Measurements from ENCODE around the gene AIF1.
A peak's percentile ranks its signal among the peaks of the same experiment; 100 is the strongest.

The AIF1 gene

DNA sequence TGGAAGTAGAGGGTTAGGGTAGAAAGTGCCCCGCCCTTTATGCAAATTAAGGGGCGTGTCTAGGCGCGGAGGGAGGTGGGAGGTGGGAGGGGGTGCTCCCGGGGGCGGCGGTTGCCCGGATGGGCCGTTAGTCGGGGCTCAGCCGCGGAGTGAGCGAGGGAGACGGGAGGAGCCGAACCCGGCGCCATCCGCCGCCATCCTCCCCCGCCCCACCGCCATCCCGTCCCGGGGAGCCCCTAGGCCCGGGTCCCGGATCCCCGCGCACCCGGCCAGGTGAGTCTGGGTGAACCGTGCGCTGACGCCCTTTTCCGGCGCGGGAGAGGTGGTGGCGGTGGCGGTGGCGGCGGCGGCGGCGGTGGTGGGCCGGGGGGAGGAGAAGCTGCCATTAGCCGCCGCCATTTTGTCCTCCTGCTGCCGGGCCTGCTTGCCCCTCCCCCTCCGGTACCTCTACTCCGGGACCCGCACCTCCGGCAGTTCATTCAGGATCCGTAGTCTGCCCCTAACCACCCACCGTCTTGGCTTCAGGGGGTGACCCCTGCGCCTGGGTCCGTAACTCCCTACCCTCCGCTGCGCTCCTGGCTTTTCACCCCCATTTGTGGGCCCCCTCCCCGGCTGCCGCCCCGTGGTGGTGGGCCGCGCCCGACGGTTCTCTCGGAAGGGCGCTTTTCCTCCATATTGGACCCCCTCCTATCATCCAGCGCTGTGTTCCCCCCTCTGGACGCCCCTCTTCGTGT lies 5.7 kb downstream of the AIF1 start, which contains the start of gene PRRC2A:
Gene PRRC2A, plus strand, starts transcription at position 130 of the 734 bp plus-strand sequence. CDS start 2,075 bp downstream, outside the sequence.
- peak; percentile 74 for DNase-seq (ENCODE audit: low spot score)

DNA sequence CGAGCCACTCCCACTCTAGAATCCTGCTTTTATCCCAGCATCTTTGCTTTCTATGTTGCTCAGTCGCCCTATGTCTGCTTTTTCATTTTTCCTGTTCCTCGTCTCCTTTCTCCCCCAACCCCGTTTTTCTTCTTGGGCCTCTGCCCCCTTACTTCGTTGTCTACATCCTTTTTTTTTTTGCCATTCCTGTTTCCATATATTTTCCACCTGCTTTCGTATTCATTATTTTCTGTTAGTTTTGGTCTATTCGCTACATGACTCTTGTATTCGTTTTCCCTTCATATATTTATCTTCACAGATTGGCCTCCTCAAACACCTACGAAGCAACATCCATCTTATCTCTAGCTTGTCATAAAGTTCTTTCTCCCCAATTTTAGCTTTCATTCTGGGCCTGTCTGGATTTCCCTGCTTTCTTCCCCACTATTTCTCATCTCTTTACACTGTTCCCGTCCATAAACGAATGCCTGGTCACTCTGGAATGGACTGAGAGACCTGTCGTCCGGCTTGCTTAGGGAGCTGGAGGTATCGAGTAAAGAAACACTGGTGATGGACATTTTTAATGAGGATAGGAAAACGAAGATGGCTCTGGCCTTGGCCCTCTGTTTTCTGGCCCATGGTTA lies 6.4 kb downstream of the AIF1 start:
- DNase-seq (ENCODE audit: low spot score), result no peak

DNA sequence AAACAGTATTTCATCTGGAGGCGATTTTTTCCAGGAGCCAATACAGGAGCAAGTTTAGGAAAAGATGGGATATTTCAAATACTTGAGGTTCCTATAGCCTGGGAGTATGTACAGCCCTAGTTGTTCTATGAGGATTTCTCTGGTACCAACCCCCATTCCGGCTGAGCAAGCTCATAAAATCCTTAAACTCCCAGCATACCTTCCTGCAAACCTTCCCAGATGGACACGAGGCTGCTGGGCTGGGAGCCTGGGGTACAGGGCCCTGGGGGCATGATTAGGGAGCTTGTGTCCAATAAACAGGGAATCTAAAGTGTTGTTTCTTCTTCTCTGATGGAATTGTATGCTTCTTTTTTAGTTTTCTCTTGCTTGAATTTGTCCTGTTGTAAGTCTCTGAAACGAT lies 7.0 kb downstream of the AIF1 start:
- no peak for DNase-seq (ENCODE audit: low spot score)

DNA sequence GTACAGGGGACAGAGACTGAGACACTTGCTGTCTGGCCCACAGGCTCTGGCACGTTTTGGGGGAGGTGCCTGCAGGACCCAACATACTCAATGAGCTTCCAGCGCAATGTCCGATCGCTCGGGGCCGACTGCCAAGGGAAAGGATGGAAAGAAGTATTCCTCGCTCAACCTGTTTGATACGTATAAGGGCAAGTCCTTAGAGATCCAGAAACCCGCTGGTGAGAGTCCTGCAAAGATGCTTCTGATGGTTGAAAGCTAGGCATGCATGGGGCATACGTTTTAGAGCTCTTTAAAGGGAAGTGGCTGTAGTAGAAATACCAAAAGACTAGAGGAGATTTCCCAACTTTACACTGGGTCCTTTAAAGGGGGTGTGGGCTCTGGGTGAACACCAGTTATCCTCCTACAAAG lies 7.7 kb downstream of the AIF1 start:
- no peak for DNase-seq (ENCODE audit: low spot score)

DNA sequence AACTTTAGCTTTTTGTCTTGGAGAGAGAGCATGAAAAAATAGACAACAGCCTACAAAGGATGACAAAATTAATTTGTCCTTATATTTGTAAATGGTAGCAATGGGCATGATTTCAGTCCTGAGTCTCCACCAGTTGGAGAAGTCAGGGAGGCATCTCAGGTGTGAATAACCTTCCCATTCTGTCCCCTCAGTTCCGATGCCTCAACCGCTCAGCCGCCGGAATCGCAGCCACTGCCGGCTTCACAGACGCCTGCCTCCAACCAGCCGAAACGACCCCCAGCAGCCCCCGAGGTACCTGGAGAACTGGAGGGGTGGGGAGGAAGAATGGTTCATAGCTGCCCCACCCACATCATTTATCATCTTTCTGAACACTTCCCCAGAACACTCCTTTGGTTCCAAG lies 9.0 kb downstream of the AIF1 start:
- DNase-seq (ENCODE audit: low spot score), result no peak

DNA sequence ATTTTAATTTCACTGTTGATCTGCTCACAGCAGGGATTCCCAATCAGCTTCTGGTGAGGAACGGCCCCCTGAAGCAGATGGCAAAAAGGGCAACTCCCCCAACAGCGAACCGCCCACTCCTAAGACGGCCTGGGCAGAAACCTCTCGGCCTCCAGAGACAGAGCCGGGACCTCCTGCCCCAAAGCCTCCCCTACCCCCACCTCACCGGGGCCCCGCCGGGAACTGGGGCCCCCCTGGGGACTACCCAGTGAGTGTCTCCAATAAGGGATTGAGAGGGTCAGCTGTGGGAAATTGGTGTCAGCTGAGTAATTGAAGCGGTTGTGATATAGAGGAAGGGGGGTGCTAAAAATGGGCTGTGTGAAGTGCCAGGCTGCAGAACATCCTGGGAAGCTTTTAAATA lies 11.9 kb downstream of the AIF1 start:
- no peak for DNase-seq (ENCODE audit: low spot score)

DNA sequence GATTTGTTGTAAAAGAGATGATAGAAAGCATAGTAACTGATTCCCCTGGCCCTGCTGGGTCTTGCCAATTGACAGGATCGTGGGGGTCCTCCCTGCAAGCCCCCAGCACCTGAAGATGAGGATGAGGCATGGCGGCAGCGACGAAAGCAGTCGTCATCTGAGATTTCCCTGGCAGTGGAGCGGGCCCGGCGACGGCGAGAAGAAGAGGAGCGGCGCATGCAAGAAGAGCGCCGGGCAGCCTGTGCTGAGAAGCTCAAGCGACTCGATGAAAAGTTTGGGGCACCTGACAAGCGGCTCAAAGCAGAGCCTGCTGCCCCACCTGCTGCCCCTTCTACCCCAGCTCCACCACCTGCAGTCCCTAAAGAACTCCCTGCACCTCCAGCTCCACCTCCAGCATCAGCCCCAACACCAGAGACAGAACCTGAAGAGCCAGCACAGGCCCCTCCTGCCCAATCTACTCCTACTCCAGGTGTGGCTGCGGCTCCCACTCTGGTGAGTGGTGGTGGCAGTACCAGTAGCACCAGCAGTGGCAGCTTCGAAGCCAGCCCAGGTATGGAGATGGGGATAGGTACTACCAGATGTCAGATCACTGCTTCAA lies 12.8 kb downstream of the AIF1 start:
- DNase-seq (ENCODE audit: low spot score), result no peak

DNA sequence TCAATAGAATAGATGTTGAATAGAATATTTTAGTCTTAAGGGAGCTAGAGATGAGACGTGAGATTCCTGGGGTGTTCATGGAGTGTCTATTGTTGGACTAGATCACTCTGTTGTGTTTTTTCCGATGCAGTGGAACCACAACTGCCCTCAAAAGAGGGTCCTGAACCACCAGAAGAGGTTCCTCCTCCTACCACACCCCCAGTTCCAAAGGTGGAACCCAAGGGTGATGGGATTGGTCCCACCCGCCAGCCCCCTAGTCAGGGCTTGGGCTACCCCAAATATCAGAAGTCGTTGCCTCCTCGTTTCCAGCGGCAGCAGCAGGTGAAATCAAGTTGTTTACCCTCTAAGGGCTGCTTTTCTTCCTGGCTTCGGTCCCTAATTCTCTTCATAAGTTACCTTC lies 14.0 kb downstream of the AIF1 start:
- no peak for DNase-seq (ENCODE audit: low spot score)

DNA sequence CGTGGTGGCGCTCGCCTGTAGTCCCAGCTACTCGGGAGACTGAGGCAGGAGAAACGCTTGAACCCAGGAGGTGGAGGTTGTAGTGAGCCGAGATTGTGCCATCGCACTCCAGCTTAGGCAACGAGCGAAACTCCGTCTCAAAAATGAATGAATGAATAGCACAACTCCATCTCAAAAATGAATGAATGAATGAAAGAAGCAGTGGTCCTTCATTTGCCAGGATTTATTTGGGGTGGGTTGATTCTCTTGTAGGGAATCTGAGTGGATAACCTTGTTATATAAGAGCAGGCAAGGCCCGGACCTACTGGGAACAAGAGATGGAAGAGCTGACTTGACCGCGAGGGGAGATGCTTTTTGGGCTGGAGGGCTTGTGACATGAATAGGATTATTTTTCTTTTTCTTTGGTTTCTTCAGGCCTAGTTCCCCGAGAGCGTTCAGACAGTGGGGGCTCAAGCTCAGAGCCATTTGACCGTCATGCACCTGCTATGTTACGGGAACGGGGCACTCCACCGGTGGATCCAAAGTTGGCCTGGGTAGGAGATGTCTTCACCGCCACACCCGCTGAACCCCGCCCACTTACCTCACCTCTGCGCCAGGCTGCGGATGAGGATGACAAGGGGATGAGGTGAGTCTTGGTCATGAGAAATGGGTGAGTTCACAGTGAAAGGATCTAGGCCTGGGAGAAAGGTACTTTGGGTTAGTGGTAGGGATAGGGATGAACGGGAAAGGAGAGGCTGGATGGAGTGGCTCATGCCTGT lies 15.3 kb downstream of the AIF1 start:
- no peak for DNase-seq (ENCODE audit: low spot score)

DNA sequence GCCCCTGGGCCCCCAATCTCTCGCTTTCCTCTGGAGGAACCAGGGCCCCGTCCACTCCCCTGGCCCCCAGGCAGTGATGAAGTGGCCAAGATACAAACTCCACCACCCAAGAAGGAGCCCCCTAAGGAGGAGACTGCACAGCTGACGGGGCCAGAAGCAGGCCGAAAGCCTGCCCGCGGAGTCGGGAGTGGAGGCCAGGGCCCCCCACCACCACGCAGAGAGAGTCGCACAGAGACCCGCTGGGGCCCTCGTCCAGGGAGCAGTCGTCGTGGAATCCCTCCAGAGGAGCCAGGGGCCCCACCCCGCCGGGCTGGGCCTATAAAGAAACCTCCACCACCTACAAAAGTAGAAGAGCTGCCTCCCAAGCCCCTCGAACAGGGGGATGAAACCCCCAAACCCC lies 16.2 kb downstream of the AIF1 start:
- no peak for DNase-seq (ENCODE audit: low spot score)

DNA sequence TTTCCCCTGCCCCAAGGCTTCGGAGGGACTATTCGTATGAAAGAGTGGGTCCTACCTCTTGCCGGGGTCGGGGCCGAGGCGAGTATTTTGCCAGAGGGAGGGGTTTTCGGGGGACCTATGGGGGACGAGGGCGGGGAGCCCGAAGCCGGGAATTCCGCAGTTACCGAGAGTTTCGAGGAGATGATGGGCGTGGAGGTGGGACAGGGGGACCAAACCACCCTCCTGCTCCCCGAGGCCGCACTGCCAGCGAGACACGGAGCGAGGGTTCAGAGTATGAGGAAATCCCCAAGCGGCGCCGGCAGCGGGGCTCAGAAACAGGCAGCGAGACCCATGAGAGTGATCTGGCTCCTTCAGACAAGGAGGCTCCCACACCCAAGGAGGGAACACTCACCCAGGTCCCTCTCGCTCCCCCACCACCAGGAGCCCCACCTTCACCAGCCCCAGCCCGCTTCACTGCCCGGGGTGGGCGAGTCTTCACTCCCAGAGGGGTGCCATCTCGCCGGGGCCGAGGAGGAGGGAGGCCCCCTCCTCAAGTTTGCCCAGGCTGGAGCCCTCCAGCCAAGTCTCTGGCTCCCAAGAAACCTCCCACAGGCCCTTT lies 16.7 kb downstream of the AIF1 start:
- DNase-seq (ENCODE audit: low spot score), result no peak

DNA sequence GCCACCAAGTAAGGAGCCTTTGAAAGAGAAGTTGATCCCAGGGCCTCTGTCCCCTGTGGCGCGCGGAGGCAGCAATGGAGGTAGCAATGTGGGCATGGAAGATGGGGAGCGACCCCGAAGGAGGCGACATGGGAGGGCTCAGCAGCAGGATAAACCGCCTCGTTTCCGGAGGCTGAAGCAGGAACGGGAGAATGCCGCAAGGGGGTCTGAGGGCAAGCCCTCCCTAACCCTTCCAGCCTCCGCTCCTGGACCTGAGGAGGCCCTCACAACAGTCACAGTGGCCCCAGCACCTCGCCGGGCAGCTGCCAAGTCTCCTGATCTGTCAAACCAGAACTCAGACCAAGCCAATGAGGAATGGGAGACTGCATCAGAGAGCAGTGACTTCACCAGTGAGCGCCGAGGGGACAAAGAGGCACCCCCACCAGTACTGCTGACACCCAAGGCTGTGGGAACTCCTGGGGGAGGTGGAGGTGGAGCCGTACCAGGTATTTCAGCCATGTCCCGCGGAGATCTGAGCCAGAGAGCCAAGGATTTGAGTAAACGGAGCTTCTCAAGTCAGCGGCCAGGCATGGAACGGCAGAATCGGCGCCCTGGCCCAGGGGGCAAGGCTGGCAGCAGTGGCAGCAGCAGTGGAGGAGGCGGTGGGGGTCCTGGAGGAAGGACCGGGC lies 17.4 kb downstream of the AIF1 start:
- no peak for DNase-seq (ENCODE audit: low spot score)

DNA sequence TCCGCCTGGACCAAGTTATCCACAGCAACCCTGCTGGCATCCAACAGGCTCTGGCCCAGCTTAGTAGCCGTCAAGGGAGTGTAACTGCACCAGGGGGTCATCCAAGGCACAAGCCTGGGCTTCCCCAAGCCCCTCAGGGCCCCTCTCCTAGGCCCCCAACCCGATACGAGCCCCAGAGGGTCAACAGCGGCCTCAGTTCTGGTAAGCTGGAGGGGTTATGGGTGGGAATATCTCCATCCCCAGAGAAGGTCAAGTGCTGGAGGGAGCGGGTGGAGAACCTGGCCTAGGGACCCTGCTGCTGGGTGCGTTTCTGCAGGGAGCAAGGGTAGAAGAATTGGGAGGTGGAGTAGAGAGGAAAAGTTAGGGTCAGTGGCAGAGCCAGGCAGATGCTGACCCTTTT lies 18.4 kb downstream of the AIF1 start:
- no peak for DNase-seq (ENCODE audit: low spot score)

DNA sequence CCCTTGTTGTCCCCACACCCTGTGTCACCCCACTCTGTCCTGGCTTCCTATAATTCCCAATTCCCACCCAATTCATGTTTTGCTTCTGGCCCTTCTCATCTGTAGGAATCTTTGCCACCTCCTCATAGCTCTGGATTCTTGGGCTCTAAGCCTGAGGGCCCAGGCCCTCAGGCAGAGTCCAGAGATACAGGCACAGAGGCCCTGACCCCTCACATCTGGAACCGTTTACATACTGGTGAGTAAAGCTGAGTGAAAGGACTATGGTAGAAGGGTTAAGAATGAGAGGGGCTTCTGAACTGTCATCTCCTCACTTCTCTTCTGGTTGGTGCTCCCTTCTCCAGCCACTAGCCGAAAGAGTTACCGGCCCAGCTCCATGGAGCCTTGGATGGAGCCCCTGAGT lies 19.1 kb downstream of the AIF1 start:
- no peak for DNase-seq (ENCODE audit: low spot score)

DNA sequence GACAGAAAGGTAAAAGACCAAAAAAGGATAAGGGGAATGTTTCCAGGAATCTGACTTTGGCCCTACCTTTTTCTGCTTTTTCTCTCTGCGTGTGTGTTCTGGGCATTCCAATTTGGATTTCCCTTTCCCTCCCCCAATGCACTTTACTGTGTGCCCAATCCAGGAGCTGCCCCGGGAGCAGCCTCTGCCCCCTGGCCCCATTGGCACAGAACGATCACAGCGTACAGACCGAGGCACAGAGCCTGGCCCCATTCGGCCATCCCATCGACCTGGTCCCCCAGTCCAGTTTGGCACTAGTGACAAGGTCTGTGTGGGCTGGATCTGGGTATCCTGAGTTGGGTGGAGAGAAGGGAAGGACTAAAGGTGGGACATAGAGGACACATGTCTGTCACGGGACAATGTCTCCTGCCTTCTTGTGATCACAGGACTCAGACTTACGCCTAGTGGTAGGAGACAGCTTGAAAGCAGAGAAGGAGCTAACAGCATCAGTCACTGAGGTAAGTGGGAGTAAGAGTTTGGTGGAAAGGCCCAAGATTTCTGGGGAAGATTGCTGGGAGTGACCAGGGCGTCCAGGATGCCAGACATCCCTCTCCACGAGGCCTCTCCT lies 20.0 kb downstream of the AIF1 start:
- DNase-seq (ENCODE audit: low spot score), result no peak

DNA sequence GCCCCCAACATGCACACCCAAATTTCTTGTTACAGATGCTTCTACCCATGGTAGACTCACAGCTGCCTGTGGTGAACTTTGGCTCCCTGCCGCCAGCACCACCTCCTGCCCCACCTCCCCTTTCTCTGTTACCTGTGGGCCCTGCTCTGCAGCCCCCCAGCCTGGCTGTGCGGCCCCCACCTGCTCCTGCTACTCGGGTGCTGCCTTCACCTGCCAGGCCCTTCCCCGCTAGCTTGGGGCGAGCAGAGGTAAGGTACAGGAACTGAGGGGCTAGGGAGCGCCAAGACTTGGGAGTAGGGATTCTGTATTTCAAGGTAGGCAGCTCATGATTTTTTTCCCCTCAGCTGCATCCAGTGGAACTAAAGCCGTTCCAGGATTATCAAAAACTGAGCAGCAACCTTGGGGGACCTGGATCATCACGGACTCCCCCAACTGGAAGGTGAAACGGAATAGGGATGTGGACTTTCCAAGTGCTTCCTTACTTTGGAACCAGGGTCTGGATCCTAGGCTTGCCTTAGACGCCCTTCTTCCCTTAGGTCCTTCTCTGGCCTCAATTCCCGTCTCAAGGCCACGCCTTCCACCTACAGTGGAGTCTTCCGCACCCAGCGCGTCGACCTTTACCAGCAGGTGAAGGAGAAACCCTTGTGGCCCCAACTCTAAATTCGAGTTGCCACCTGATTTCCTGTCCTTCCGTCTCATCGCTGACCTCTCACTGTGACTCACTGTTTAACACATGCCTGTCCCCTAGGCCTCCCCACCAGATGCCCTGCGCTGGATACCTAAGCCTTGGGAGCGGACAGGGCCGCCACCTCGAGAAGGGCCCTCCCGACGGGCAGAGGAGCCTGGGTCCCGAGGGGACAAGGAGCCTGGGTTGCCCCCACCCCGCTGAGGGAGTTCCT lies 21.9 kb downstream of the AIF1 start:
- no peak for DNase-seq (ENCODE audit: low spot score)

DNA sequence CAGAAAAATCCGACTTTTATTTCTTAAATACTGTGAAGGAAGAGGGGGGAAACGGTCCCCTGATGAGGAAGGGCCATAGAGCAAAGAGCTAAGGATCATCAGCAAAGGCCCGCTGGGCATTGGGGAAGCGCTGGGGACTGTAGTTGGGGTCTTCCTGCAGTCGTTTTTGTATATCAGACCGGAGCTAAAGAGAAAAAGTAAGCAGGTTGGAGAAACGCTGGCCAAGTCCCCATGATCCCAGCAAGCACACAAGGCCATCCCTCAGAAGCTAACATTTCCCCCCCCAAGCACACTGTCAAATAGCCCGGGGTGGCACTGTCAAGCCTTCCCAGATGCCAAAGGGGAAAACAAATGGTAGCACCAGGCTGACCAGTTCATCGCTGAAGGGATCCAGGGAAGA lies 24.0 kb downstream of the AIF1 start:
- no peak for DNase-seq (ENCODE audit: low spot score)

DNA sequence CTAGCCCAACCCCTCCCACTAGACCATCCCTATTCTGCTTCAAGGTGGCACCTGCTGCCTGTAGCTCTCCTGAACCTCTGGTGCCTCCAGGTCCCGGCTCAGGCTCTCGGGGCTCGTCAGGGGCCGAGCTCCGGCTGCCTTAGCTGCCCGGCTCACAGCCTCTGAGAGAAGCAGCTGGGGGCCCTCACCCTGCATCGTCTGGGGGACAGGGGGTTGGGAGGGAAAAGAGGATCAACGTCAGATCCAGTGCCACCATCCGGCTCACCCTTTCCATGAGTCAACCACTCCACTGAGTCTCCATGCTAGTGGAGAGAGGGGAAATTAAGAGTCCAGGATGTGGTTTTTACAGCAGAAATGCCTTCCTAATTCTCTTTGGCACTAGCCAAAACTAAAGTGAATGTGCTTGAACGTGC lies 24.4 kb downstream of the AIF1 start:
- DNase-seq (ENCODE audit: low spot score), result no peak

DNA sequence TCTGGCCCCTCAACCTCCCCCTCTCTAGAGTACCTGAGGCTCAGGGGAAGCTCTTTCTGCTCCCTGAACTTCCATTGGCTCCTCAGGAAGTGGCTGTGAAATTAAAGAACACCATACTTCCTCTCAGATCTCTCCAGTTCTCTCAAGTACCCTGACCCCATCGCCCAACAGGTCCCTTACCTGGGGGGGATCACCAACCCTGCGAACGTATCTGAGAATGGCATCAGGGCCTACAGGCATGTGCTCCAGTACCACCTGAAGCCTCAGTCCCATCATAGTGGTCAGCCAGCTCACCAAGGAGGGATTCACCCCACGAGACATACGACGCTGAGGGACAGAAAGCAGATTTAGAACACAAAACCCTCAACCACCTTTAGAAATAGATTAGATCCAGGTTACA lies 25.6 kb downstream of the AIF1 start:
- DNase-seq (ENCODE audit: low spot score), result no peak

DNA sequence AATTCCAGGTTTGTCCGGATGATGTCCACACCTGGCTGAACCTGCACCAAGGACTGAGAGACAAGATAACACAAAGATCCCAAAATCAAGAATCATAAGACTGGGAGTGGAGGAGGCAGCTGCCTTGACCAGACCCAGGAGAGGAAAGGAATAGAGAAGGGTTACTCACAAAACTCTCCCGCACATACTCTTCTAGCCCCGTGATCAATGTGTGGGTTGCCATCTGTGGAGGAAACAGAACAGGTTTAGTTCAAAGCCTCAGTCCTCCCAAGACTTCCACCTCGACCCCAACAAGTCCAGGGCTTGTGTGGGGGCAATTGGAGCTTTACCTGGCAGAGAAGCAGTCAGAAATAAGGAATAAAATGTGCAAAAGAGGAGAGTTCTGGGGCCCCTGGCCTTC lies 26.3 kb downstream of the AIF1 start:
- no peak for DNase-seq (ENCODE audit: low spot score)

Data from Ammon's horn (tissue), 1 donor.